KG1 (cell line): ENCODE data around the gene PYY.

Experiments
- DNase-seq: peaks from one replicate; lab custom pipeline; 2025; lab: John Stamatoyannopoulos, UW

The PYY gene

GRCh38 chr17:43915559-43915958, 38.2 kb downstream of the PYY start:
- DNase-seq, result no peak

GRCh38 chr17:43914451-43914850, 39.3 kb downstream of the PYY start:
- DNase-seq, result no peak

DNA sequence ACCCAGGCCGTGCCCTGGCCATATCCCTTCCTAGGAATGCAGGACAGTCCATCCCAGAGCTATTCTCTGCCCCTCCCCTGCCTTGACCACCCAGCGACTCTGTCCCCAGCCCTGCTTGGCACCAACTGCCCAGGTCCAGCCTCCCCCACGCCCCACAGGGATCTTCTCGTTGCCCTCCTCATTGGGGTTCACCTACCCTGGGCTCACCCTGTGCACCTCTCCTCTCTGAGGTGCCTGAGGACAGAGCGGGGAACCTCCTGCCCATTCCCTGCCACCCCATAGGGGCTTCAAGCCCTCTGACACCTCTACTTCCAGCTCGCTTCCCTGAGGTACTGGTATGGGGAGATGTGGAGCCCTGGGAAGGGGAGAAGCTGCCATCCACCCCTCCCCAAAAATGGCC, 40.2 kb downstream of the PYY start:
- DNase-seq, result no peak

DNA sequence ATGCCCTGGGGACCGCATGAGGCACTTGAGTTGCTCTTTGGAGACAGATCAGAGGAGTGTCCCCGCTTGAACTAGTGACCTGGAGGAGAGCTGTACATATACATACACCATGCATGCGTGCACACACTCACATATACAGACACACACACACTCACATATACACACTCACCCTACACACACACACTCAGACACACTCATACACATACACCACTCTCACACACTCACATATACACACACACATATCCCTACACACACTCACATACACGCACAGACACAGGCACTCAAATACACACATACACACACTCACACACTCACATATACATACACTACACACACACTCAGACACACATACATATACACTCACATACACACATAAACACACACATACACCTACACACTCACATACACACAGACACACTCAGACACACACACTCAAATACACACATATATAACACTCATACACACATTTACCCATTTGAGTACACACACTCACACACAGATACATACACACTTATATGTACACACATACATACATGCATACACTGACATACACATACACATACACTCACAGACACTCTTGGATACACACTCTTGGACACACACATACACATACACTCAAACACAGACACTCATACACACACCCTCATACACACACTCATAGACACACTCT, 41.0 kb downstream of the PYY start:
- DNase-seq, result no peak

- no peak for DNase-seq
Measured at GRCh38 chr17:43911904-43912303, 41.8 kb downstream of the PYY start.

DNA sequence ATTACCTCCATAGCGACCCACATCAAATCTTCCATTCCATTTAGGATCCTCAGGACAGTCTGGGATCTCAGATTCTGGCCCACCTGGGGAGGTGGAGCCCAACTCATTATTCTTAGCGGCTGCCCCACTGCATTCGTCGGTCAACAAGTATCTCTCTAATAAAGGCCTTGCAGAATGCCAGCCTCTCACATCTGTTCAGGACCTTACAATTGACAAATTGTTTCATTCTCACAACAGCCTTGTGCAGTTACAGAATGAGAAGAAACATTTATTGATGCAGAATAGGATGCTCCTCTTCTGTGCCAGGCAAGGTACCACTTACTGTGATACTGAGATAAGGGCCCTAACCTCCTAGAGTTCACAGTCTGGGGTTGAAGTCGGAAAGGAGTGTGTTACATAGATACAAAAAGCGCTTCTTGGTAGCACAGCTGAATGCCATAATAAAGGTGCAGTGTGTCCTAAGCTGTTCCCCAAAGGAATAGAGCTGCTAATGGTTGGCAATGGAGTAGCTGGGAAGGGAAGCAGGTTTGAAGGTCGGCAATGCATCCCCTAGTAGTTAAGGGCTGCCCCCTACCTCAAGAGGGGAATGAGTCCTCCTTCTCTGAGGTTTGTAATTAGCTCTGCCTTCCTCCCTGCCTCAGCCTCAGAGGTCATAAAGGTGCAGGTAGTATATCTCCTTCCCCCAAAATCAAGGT, 44.1 kb downstream of the PYY start:
- DNase-seq, result no peak

- no peak for DNase-seq
Measured at GRCh38 chr17:43907998-43908721, 45.6 kb downstream of the PYY start.

- DNase-seq, result peak; percentile 27
Measured at GRCh38 chr17:43907425-43907981, 46.2 kb downstream of the PYY start, which contains the start of gene MPP2. TSS of gene MPP2 (minus strand) at chr17:43907536. CDS start at chr17:43904460, 3,076 bp downstream.

- DNase-seq, result no peak
Measured at GRCh38 chr17:43906951-43907424, 46.8 kb downstream of the PYY start.

DNA sequence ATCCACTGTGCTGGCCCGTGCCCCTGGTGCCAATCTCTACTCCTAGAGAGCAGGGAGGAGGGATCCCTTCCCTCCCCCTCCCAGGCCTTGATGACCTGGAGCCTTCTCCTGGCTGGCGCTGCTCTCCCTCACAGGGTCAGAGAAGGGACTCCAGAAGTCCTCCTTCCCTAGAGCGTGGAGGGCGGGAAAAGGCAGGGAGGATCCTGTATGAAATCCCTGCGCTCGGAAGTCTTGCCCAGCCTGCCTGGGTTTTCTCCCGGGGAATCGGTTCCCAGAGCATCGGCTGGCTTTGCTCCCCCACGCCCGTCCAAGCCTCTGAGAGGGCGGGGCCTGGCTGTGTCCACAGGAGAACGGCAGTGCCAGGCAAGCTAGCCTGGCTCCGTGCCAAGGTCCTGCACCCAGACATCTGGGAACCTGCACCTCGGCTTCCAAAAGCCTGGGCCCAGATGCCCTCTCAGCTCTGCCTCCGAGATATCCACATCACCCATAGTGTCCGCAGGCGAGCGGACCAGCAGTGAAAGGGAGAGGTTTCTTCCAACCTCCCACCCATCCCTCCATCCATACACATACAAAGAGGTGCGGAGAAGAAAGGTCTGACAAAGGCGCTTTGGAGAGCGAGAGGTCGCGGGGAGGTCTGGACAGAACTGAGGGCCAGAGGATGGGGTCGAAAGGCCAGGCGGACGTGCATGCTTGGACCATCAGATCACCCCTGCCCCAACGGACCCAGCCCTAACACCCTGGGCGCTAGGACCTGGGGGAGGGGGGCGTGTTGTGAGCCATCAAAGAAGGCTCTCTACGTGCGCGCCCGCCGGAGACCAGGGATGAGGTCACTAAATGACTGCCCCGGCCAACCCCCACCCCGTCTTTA, 47.5 kb downstream of the PYY start:
- DNase-seq, result no peak

GRCh38 chr17:43905400-43905984, 48.2 kb downstream of the PYY start:
- no peak for DNase-seq
